Activated naive CD4-positive, alpha-beta T cell treated with anti-CD3 and anti-CD28 coated beads, Interleukin-2, amount 50 U/mL, for 24 hours (primary cell): ENCODE results near the gene NBPF8.
"Not testable (repeated sequence)": the region's sequence is repeated elsewhere in the genome, so short reads cannot be mapped to it uniquely, and the experiment has no call there.

ENCODE experiments used
- H3K27ac Mint-ChIP-seq: one replicate; pipeline ENCODE4 v1.8.0; 2021; ENCODE audit warnings: mild to moderate bottlenecking, mixed read lengths
- H3K27me3 Mint-ChIP-seq: one replicate; pipeline ENCODE4 v1.8.0; 2021; ENCODE audit warnings: mixed read lengths
- H3K36me3 Mint-ChIP-seq: one replicate; pipeline ENCODE4 v1.8.0; 2021; ENCODE audit warnings: mixed read lengths
- H3K4me1 Mint-ChIP-seq: one replicate; pipeline ENCODE4 v1.8.0; 2021; ENCODE audit warnings: mixed read lengths
- H3K4me3 Mint-ChIP-seq: one replicate; pipeline ENCODE4 v1.8.0; 2021; ENCODE audit warnings: mild to moderate bottlenecking, mixed read lengths
- H3K9me3 Mint-ChIP-seq: one replicate; pipeline ENCODE4 v1.8.0; 2021; ENCODE audit warnings: mixed read lengths

The NBPF8 gene, protein sequence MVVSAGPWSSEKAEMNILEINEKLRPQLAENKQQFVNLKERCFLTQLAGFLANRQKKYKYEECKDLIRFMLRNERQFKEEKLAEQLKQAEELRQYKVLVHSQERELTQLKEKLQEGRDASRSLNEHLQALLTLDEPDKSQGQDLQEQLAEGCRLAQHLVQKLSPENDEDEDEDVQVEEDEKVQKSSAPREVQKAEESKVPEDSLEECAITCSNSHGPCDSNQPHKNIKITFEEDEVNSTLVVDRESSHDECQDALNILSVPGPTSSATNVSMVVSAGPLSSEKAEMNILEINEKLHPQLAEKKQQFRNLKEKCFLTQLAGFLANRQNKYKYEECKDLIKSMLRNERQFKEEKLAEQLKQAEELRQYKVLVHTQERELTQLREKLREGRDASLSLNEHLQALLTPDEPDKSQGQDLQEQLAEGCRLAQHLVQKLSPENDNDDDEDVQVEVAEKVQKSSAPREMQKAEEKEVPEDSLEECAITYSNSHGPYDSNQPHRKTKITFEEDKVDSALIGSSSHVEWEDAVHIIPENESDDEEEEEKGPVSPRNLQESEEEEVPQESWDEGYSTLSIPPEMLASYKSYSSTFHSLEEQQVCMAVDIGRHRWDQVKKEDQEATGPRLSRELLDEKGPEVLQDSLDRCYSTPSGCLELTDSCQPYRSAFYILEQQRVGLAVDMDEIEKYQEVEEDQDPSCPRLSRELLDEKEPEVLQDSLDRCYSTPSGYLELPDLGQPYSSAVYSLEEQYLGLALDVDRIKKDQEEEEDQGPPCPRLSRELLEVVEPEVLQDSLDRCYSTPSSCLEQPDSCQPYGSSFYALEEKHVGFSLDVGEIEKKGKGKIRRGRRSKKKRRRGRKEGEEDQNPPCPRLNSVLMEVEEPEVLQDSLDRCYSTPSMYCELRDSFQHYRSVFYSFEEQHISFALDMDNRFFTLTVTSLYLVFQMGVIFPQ

GRCh38 chr1:120414911-120415480 is at the start of gene NBPF8:
Gene NBPF8 (plus strand): TSS chr1:120415035. CDS start chr1:120436523, 21,488 bp downstream.
- H3K27me3 Mint-ChIP-seq, H3K4me1 Mint-ChIP-seq, H3K36me3 Mint-ChIP-seq, H3K9me3 Mint-ChIP-seq: not testable (repeated sequence)
- H3K4me3 Mint-ChIP-seq = peak within 1 kb of the TSS; percentile 97
- peak within 1 kb of the TSS; percentile 76 for H3K27ac Mint-ChIP-seq

GRCh38 chr1:120367709-120368108 is 47.1 kb upstream of the NBPF8 start:
- not testable (repeated sequence) for H3K36me3 Mint-ChIP-seq, H3K27me3 Mint-ChIP-seq, H3K4me1 Mint-ChIP-seq, H3K4me3 Mint-ChIP-seq, H3K9me3 Mint-ChIP-seq, H3K27ac Mint-ChIP-seq

- not testable (repeated sequence) for H3K27me3 Mint-ChIP-seq, H3K9me3 Mint-ChIP-seq, H3K36me3 Mint-ChIP-seq, H3K4me1 Mint-ChIP-seq, H3K4me3 Mint-ChIP-seq, H3K27ac Mint-ChIP-seq
These were observed 28.2 kb upstream of the NBPF8 start for GRCh38 chr1:120386651-120387050.

DNA sequence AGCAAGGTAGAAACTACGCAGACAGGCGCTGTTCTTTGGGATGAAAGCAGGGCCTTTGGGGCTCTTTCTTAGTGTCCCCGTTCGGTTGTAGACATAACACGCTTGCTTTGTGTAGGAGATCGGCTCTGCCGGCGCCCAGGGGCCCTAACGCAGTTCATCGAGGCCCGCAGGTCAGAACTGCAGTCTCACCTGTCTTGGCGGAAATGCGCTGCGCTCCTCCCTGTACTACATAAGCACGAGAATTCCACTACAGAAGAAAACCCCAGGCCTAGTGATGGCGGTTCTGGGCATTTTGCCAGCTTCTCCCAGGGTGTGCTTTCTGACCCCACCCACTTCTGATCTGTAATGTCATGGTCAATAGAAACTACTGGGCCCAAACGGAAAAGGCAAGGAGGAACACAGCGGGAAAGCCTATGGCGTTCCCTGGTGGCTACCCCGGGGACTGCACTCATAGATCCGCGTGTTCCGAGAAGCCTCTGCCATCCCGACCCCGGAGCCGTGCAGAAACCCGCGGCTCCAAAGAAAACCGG is 26.2 kb upstream of the NBPF8 start:
- H3K27ac Mint-ChIP-seq, H3K27me3 Mint-ChIP-seq, H3K9me3 Mint-ChIP-seq, H3K4me1 Mint-ChIP-seq, H3K4me3 Mint-ChIP-seq, H3K36me3 Mint-ChIP-seq: not testable (repeated sequence)

GRCh38 chr1:120391365-120391764 is 23.5 kb upstream of the NBPF8 start:
- H3K9me3 Mint-ChIP-seq, H3K27ac Mint-ChIP-seq: not testable (repeated sequence)

GRCh38 chr1:120393316-120394232 is 21.3 kb upstream of the NBPF8 start:
- H3K36me3 Mint-ChIP-seq, H3K27me3 Mint-ChIP-seq, H3K4me3 Mint-ChIP-seq, H3K4me1 Mint-ChIP-seq, H3K9me3 Mint-ChIP-seq, H3K27ac Mint-ChIP-seq: not testable (repeated sequence)

More at GRCh38 chr1:120391365-120391764, 23.5 kb upstream of the NBPF8 start:
- H3K36me3 Mint-ChIP-seq, H3K27me3 Mint-ChIP-seq, H3K4me1 Mint-ChIP-seq, H3K4me3 Mint-ChIP-seq: not testable (repeated sequence)

DNA sequence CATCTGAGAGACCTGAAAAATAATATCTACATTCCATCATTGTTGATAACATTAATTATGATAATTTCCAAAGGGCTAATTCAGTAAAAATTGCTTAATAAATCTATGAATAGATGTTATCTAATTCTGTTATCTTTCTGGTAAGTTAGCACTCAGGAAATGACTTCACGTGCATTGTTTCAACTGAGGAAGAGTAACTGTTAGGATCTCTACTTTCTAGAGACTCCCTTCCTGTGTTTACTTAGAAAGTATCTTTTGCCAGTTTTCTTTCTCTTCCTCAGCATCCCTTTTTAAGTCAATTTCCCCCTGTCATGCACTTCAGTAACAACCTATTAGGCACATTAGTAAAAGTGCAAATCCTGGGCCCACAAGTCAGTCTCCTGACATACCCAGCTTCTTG is 9.5 kb upstream of the NBPF8 start:
- not testable (repeated sequence) for H3K27ac Mint-ChIP-seq, H3K9me3 Mint-ChIP-seq, H3K27me3 Mint-ChIP-seq, H3K4me1 Mint-ChIP-seq, H3K36me3 Mint-ChIP-seq, H3K4me3 Mint-ChIP-seq

- not testable (repeated sequence) for H3K36me3 Mint-ChIP-seq, H3K4me3 Mint-ChIP-seq, H3K27me3 Mint-ChIP-seq, H3K9me3 Mint-ChIP-seq, H3K4me1 Mint-ChIP-seq, H3K27ac Mint-ChIP-seq
These were observed 384 bp upstream of the NBPF8 start for GRCh38 chr1:120414451-120414850.

GRCh38 chr1:120415492-120415961 is 692 bp downstream of the NBPF8 start:
- not testable (repeated sequence) for H3K36me3 Mint-ChIP-seq, H3K4me1 Mint-ChIP-seq, H3K9me3 Mint-ChIP-seq, H3K27me3 Mint-ChIP-seq
- H3K4me3 Mint-ChIP-seq = peak overlapping the region; percentile 97
- peak overlapping the region; percentile 76 for H3K27ac Mint-ChIP-seq

- not testable (repeated sequence) for H3K36me3 Mint-ChIP-seq, H3K27me3 Mint-ChIP-seq, H3K27ac Mint-ChIP-seq, H3K4me1 Mint-ChIP-seq, H3K9me3 Mint-ChIP-seq, H3K4me3 Mint-ChIP-seq
These were observed 10.2 kb downstream of the NBPF8 start for GRCh38 chr1:120425063-120425462.

DNA sequence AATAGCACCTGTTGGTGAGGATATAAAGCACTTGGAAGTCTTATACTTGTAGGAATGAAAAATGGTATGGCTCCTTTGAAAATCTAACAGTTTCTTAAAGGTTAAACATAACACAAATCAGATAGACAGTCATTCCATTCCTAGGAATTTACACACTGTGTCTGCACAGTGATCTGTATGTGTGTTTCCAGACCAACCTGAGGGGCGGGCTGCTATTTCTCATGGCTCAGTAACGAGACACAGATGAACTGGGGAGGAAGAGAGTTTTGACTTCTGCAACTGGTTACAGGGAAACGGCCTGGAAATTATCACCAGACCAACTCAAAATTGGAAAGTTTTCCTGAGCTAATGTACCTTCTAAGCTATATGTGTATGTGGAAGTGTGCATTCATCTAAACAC is 16.8 kb downstream of the NBPF8 start:
- not testable (repeated sequence) for H3K4me1 Mint-ChIP-seq, H3K4me3 Mint-ChIP-seq, H3K27ac Mint-ChIP-seq, H3K27me3 Mint-ChIP-seq, H3K9me3 Mint-ChIP-seq, H3K36me3 Mint-ChIP-seq

DNA sequence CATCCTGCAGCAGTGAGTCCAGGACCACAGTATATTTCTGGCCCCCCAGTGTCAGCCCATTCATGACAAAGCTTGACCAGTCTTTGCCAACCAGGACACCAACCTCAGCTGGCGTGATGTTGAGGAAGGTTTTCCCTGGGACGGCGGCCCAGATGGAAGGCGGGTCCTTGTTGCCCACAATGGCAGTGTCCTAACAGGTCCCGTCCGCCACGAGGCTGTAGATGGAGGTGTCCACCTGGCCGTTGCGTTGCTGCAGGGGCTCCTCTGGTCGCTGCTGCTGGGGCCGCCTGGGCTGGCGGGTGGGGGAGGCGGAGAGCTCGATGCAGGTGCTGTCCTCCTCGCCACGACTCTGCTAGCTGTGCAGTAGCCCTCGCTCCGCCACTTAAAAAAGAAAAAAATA is 19.0 kb downstream of the NBPF8 start:
- H3K4me3 Mint-ChIP-seq, H3K36me3 Mint-ChIP-seq, H3K4me1 Mint-ChIP-seq, H3K27ac Mint-ChIP-seq, H3K27me3 Mint-ChIP-seq, H3K9me3 Mint-ChIP-seq: not testable (repeated sequence)

DNA sequence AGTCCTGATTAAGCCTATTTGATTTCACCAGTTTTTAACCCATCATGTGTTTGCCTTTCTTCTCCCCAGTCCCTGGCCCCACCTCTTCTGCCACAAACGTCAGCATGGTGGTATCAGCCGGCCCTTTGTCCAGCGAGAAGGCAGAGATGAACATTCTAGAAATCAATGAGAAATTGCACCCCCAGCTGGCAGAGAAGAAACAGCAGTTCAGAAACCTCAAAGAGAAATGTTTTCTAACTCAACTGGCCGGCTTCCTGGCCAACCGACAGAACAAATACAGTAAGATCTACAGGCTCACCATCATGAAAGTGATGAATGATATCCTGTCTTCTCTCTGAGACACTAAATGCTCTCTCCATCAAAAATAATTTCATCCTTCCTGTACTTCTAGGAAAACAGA is 34.3 kb downstream of the NBPF8 start:
- H3K4me1 Mint-ChIP-seq, H3K27me3 Mint-ChIP-seq, H3K27ac Mint-ChIP-seq, H3K9me3 Mint-ChIP-seq, H3K4me3 Mint-ChIP-seq, H3K36me3 Mint-ChIP-seq: not testable (repeated sequence)
